T-helper 22 cell (primary cell): ENCODE data around the gene MBNL2.
A peak's percentile ranks its signal among the peaks of the same experiment; 100 is the strongest.

Experiments used
- DNase-seq: peaks from one replicate; pipeline ENCODE4 v3.0.0-alpha.2; 2020; ENCODE audit warnings: low read depth

The MBNL2 gene

GRCh38 chr13:97211300-97211699 lies 10.8 kb upstream of the MBNL2 start:
- DNase-seq = no peak

- DNase-seq = no peak
These were observed 10.1 kb upstream of the MBNL2 start for GRCh38 chr13:97212004-97212403.

GRCh38 chr13:97212601-97213040 lies 9.5 kb upstream of the MBNL2 start:
- no peak for DNase-seq

- DNase-seq = no peak
These were observed 7.2 kb upstream of the MBNL2 start for GRCh38 chr13:97214921-97215320.

- no peak for DNase-seq
These were observed 6.8 kb upstream of the MBNL2 start for GRCh38 chr13:97215325-97215724.

- DNase-seq = no peak
These were observed 2.9 kb upstream of the MBNL2 start for GRCh38 chr13:97219226-97219625.

- no peak for DNase-seq
These were observed 1.8 kb upstream of the MBNL2 start for GRCh38 chr13:97220151-97220900.

GRCh38 chr13:97221046-97221445 lies 1.1 kb upstream of the MBNL2 start:
- no peak for DNase-seq

GRCh38 chr13:97221466-97221865 lies 667 bp upstream of the MBNL2 start:
- no peak for DNase-seq

- DNase-seq = no peak
These were observed 1.0 kb downstream of the MBNL2 start for GRCh38 chr13:97223037-97223710.

- peak; percentile 14 for DNase-seq
These were observed 1.8 kb downstream of the MBNL2 start for GRCh38 chr13:97223711-97224541.

GRCh38 chr13:97224544-97225300 lies 2.6 kb downstream of the MBNL2 start:
- peak; percentile 35 for DNase-seq

GRCh38 chr13:97225533-97225932 lies 3.4 kb downstream of the MBNL2 start:
- no peak for DNase-seq

GRCh38 chr13:97226013-97226412 lies 3.9 kb downstream of the MBNL2 start:
- DNase-seq = no peak

- DNase-seq = peak; percentile 58
These were observed 4.9 kb downstream of the MBNL2 start for GRCh38 chr13:97226788-97227627.

- no peak for DNase-seq
These were observed 6.9 kb downstream of the MBNL2 start for GRCh38 chr13:97228850-97229521.

- no peak for DNase-seq
These were observed 7.6 kb downstream of the MBNL2 start for GRCh38 chr13:97229699-97230098.

- DNase-seq = no peak
These were observed 9.1 kb downstream of the MBNL2 start for GRCh38 chr13:97231118-97231828.

- no peak for DNase-seq
These were observed 9.7 kb downstream of the MBNL2 start for GRCh38 chr13:97231829-97232196.

GRCh38 chr13:97233499-97233898 lies 11.4 kb downstream of the MBNL2 start:
- no peak for DNase-seq
